ENCODE results near the gene POMP. TPM values are rescaled to one million over a fixed set of nuclear protein-coding genes. Genes with fewer than 3 reads are reported as not detected.
A peak's percentile ranks its signal among the peaks of the same experiment; 100 is the strongest.

The POMP gene
- total RNA-seq, 2 experiments from 2014 or later = 134 TPM

- Mint-ChIP-seq H3K4me1 (peaks cover 6% of the 10 kb centered on the region), H3K27ac (no peak overlapping the region), H3K36me3 (peaks cover 15% of the 10 kb centered on the region), H3K27me3 (no peaks in the 10 kb centered on the region), H3K9me3 (no peaks in the 10 kb centered on the region), H3K4me3 (no peak overlapping the region)
- no peak for DNase-seq
These were observed 45.4 kb downstream of the POMP start for GRCh38 chr13:28704282-28704681.

GRCh38 chr13:28704919-28705318 is 46.0 kb downstream of the POMP start:
- Mint-ChIP-seq H3K27me3 (no peaks in the 10 kb centered on the region), H3K36me3 (peaks cover 17% of the 10 kb centered on the region), H3K27ac (no peak overlapping the region), H3K9me3 (no peaks in the 10 kb centered on the region), H3K4me1 (peaks cover 8% of the 10 kb centered on the region), H3K4me3 (no peak overlapping the region)
- no peak for DNase-seq

GRCh38 chr13:28705461-28706083 is 46.6 kb downstream of the POMP start:
- peaks cover 13% of the 10 kb centered on the region for H3K36me3 Mint-ChIP-seq
- H3K4me1 Mint-ChIP-seq = peaks cover 8% of the 10 kb centered on the region
- no peak overlapping the region for H3K27ac Mint-ChIP-seq
- H3K9me3 Mint-ChIP-seq = no peaks in the 10 kb centered on the region
- DNase-seq = no peak
- H3K27me3 Mint-ChIP-seq = no peaks in the 10 kb centered on the region
- no peak overlapping the region for H3K4me3 Mint-ChIP-seq

GRCh38 chr13:28707629-28708427 is 48.9 kb downstream of the POMP start:
- Mint-ChIP-seq H3K36me3 (peaks cover 10% of the 10 kb centered on the region), H3K27ac (peak overlapping the region; percentile 8), H3K9me3 (no peaks in the 10 kb centered on the region), H3K4me1 (peaks cover 8% of the 10 kb centered on the region), H3K27me3 (no peaks in the 10 kb centered on the region), H3K4me3 (no peak overlapping the region)
- no peak for DNase-seq

GRCh38 chr13:28710161-28710560 is 51.2 kb downstream of the POMP start:
- H3K27ac Mint-ChIP-seq = no peak overlapping the region
- peaks cover 8% of the 10 kb centered on the region for H3K4me1 Mint-ChIP-seq
- no peak overlapping the region for H3K4me3 Mint-ChIP-seq
- DNase-seq = no peak
- no peaks in the 10 kb centered on the region for H3K27me3 Mint-ChIP-seq
- H3K9me3 Mint-ChIP-seq = no peaks in the 10 kb centered on the region
- peaks cover 7% of the 10 kb centered on the region for H3K36me3 Mint-ChIP-seq

- Mint-ChIP-seq H3K36me3 (peaks cover under 1% of the 10 kb centered on the region), H3K4me1 (peaks cover 26% of the 10 kb centered on the region), H3K27me3 (no peaks in the 10 kb centered on the region), H3K4me3 (no peak overlapping the region), H3K9me3 (no peaks in the 10 kb centered on the region), H3K27ac (no peak overlapping the region)
- no peak for DNase-seq
These were observed 55.7 kb downstream of the POMP start for GRCh38 chr13:28714651-28715050.

GRCh38 chr13:28716511-28716910 is 57.6 kb downstream of the POMP start:
- Mint-ChIP-seq H3K4me3 (no peak overlapping the region), H3K4me1 (peaks cover 26% of the 10 kb centered on the region), H3K9me3 (no peaks in the 10 kb centered on the region), H3K36me3 (no peaks in the 10 kb centered on the region), H3K27me3 (no peaks in the 10 kb centered on the region), H3K27ac (peak overlapping the region; percentile 27)
- no peak for DNase-seq

GRCh38 chr13:28717170-28717569 is 58.2 kb downstream of the POMP start:
- no peak for DNase-seq
- Mint-ChIP-seq H3K9me3 (no peaks in the 10 kb centered on the region), H3K4me1 (peaks cover 26% of the 10 kb centered on the region), H3K4me3 (peak overlapping the region; percentile 52), H3K36me3 (no peaks in the 10 kb centered on the region), H3K27ac (peak overlapping the region; percentile 18), H3K27me3 (no peaks in the 10 kb centered on the region)

- no peak for DNase-seq
- H3K27ac Mint-ChIP-seq = peak overlapping the region; percentile 96
- no peaks in the 10 kb centered on the region for H3K9me3 Mint-ChIP-seq
- H3K4me3 Mint-ChIP-seq = peak overlapping the region; percentile 94
- no peaks in the 10 kb centered on the region for H3K36me3 Mint-ChIP-seq
- peaks cover 26% of the 10 kb centered on the region for H3K4me1 Mint-ChIP-seq
- no peaks in the 10 kb centered on the region for H3K27me3 Mint-ChIP-seq
These were observed 59.2 kb downstream of the POMP start for GRCh38 chr13:28718196-28718542.

GRCh38 chr13:28718543-28719226 is 59.8 kb downstream of the POMP start, which contains the start of gene SLC46A3:
Gene SLC46A3 (minus strand): TSS chr13:28718970. CDS start chr13:28717998, 972 bp downstream.
- Mint-ChIP-seq H3K9me3 (no peaks in the 10 kb centered on the region), H3K4me3 (peak within 1 kb of the TSS; percentile 94), H3K4me1 (peaks cover 26% of the 10 kb centered on the region), H3K27ac (peak within 1 kb of the TSS; percentile 96), H3K36me3 (no peaks in the 10 kb centered on the region), H3K27me3 (no peaks in the 10 kb centered on the region)
- DNase-seq = peak; percentile 96

GRCh38 chr13:28719227-28720055 is 60.5 kb downstream of the POMP start:
- DNase-seq = no peak
- H3K9me3 Mint-ChIP-seq = no peaks in the 10 kb centered on the region
- H3K27me3 Mint-ChIP-seq = no peaks in the 10 kb centered on the region
- no peaks in the 10 kb centered on the region for H3K36me3 Mint-ChIP-seq
- peak overlapping the region; percentile 96 for H3K27ac Mint-ChIP-seq
- H3K4me3 Mint-ChIP-seq = peak overlapping the region; percentile 94
- H3K4me1 Mint-ChIP-seq = peaks cover 26% of the 10 kb centered on the region

GRCh38 chr13:28723806-28724205 is 64.9 kb downstream of the POMP start:
- Mint-ChIP-seq H3K27me3 (peaks cover 14% of the 10 kb centered on the region), H3K4me3 (no peak overlapping the region), H3K36me3 (no peaks in the 10 kb centered on the region), H3K9me3 (no peaks in the 10 kb centered on the region), H3K4me1 (peaks cover 8% of the 10 kb centered on the region), H3K27ac (no peak overlapping the region)
- no peak for DNase-seq

GRCh38 chr13:28725046-28725610 is 66.2 kb downstream of the POMP start:
- H3K9me3 Mint-ChIP-seq = no peaks in the 10 kb centered on the region
- no peaks in the 10 kb centered on the region for H3K4me1 Mint-ChIP-seq
- no peak overlapping the region for H3K4me3 Mint-ChIP-seq
- H3K27ac Mint-ChIP-seq = no peak overlapping the region
- DNase-seq = no peak
- H3K36me3 Mint-ChIP-seq = no peaks in the 10 kb centered on the region
- peaks cover 14% of the 10 kb centered on the region for H3K27me3 Mint-ChIP-seq
